CD14-positive monocyte (primary cell): ENCODE measurements around the gene SIX2. TPM values are rescaled to one million over a fixed set of nuclear protein-coding genes. Genes with fewer than 3 reads are reported as not detected.

ENCODE experiments used
- DNase-seq, 3 donors: peaks; one replicate each; pipeline ENCODE4 v3.0.0-alpha.2; 2011 to 2022
- H2AFZ ChIP-seq: 2 replicates; pipeline ENCODE4 v1.6.0; 2012; ENCODE audit warnings: mild to moderate bottlenecking, low read depth, low read length, inconsistent platforms; ENCODE audit not compliant: insufficient read depth, poor library complexity, severe bottlenecking
- H3K27ac ChIP-seq, 2 donors: 1 replicate in 1 of 2; 2 replicates in 1 of 2; pipeline ENCODE4 v1.5.1; 2012 to 2013; ENCODE audit warnings: low read length in 2 of 2, control low read depth in 1 of 2, inconsistent platforms in 1 of 2, low read depth in 1 of 2, mild to moderate bottlenecking in 1 of 2
- H3K27me3 ChIP-seq, 2 donors: one replicate each; pipeline versions ENCODE4 v1.6.0 to v1.6.1; 2011 to 2013; ENCODE audit warnings: low read length in 2 of 2; ENCODE audit not compliant: control insufficient read depth in 2 of 2, insufficient read depth in 2 of 2
- H3K36me3 ChIP-seq, 2 donors: replicated peaks in 1 of 2; 1 replicate in 1 of 2; 2 replicates in 1 of 2; pipeline versions ENCODE4 v1.5.1 to v1.6.1; 2012 to 2013; ENCODE audit warnings: low read length in 2 of 2, control low read depth in 1 of 2, inconsistent platforms in 1 of 2, mild to moderate bottlenecking in 1 of 2; ENCODE audit not compliant: insufficient read depth in 2 of 2, control insufficient read depth in 1 of 2
- H3K4me1 ChIP-seq, 2 donors: 1 replicate in 1 of 2; 2 replicates in 1 of 2; pipeline versions ENCODE4 v1.5.1 to v1.6.1; 2012 to 2013; ENCODE audit warnings: low read length in 2 of 2, control low read depth in 1 of 2, inconsistent platforms in 1 of 2, mild to moderate bottlenecking in 1 of 2, moderate library complexity in 1 of 2; ENCODE audit not compliant: insufficient read depth in 2 of 2, control insufficient read depth in 1 of 2
- H3K4me2 ChIP-seq: replicated peaks from 2 replicates; pipeline ENCODE3; 2012; ENCODE audit warnings: low read length, moderate library complexity, mild to moderate bottlenecking; ENCODE audit not compliant: poor library complexity, severe bottlenecking; ENCODE audit errors: extremely low read depth
- H3K4me3 ChIP-seq, 3 experiments: fragments of 200-600 bp in 1 of 3; sonication (generic) in 1 of 3; replicated peaks in 1 of 3; 1 replicate in 2 of 3; 2 replicates in 1 of 3; pipeline ENCODE4 v1.5.1; 2011 to 2013; ENCODE audit warnings: low read length in 3 of 3, mild to moderate bottlenecking in 3 of 3, control low read depth in 2 of 3, low read depth in 2 of 3, inconsistent platforms in 1 of 3, moderate library complexity in 1 of 3
- H3K79me2 ChIP-seq: 2 replicates; pipeline ENCODE4 v1.6.0; 2012; ENCODE audit warnings: mild to moderate bottlenecking, control low read depth, inconsistent platforms, low read length, moderate library complexity; ENCODE audit not compliant: insufficient read depth
- H3K9ac ChIP-seq: 2 replicates; pipeline ENCODE4 v1.6.0; 2017; ENCODE audit warnings: low read length, mild to moderate bottlenecking; ENCODE audit not compliant: insufficient read depth, poor library complexity, severe bottlenecking
- H3K9me3 ChIP-seq, 2 donors: replicated peaks in 1 of 2; 1 replicate in 1 of 2; 2 replicates in 1 of 2; pipeline versions ENCODE4 v1.5.1 to v1.6.1; 2012 to 2013; ENCODE audit warnings: low read length in 2 of 2, control low read depth in 1 of 2; ENCODE audit not compliant: control insufficient read depth in 1 of 2, insufficient read depth in 1 of 2
- H4K20me1 ChIP-seq: 2 replicates; pipeline ENCODE4 v1.6.0; 2012; ENCODE audit warnings: mild to moderate bottlenecking, low read length, control low read depth, moderate library complexity; ENCODE audit not compliant: insufficient read depth
- H3K27ac Mint-ChIP-seq, 7 donors: one replicate each; pipeline ENCODE4 v1.8.0; 2020; ENCODE audit warnings: mild to moderate bottlenecking in 7 of 7, mixed read lengths in 7 of 7, moderate library complexity in 6 of 7, inconsistent platforms in 2 of 7
- H3K27me3 Mint-ChIP-seq, 3 donors: one replicate each; pipeline ENCODE4 v1.8.0; 2021 to 2022; ENCODE audit warnings: low read depth in 3 of 3, mild to moderate bottlenecking in 3 of 3, mixed read lengths in 3 of 3, moderate library complexity in 3 of 3, inconsistent platforms in 1 of 3
- H3K36me3 Mint-ChIP-seq, 2 donors: one replicate each; pipeline ENCODE4 v1.8.0; 2020; ENCODE audit warnings: mixed read lengths in 2 of 2, inconsistent platforms in 1 of 2, mild to moderate bottlenecking in 1 of 2
- H3K4me1 Mint-ChIP-seq: one replicate; pipeline ENCODE4 v1.8.0; 2020; ENCODE audit warnings: mild to moderate bottlenecking, mixed read lengths
- H3K4me3 Mint-ChIP-seq, 2 donors: one replicate each; pipeline ENCODE4 v1.8.0; 2020; ENCODE audit warnings: mild to moderate bottlenecking in 2 of 2, mixed read lengths in 2 of 2, moderate library complexity in 1 of 2
- H3K9me3 Mint-ChIP-seq, 7 donors: one replicate each; pipeline ENCODE4 v1.8.0; 2020 to 2022; ENCODE audit warnings: mixed read lengths in 7 of 7, mild to moderate bottlenecking in 6 of 7, moderate library complexity in 6 of 7, inconsistent platforms in 2 of 7
- WGBS: methylation state at CpG from one replicate; pipeline ENCODE4 v1.1.5; 2013; ENCODE audit warnings: missing lambda C conversion rate; ENCODE audit not compliant: insufficient coverage; 5-methylcytosine and 5-hydroxymethylcytosine counted together
- intact Hi-C, 2 donors: fragments of 100-400 bp; cut with micrococcal nuclease; formaldehyde crosslinking; loops; one replicate each; pipeline versions ENCODE4 v1.15.0 to v1.15.1; 2023
- polyA plus RNA-seq, 3 donors: library from polyadenylated mRNA; depleted of rRNA in 1 of 3; unstranded in 2 of 3; stranded (reverse) in 1 of 3; fragments of 300-500 nt in 2 of 3; fragments of >200 nt in 1 of 3; fragmentation: Illumina TruSeq in 2 of 3; gene quantifications; 1 replicate in 2 of 3; 2 replicates in 1 of 3; pipeline ENCODE4 v1.2.3, GENCODE V29; 2012 to 2021
- TF ChIP-seq, protein P1 (sequence below): fragments of 200-600 bp; IDR thresholded peaks from one replicate; pipeline ENCODE4 v1.8.0; 2022; ENCODE audit warnings: antibody characterized with exemption, mild to moderate bottlenecking

The SIX2 gene
- polyA plus RNA-seq, 3 donors: not detected

DNA sequence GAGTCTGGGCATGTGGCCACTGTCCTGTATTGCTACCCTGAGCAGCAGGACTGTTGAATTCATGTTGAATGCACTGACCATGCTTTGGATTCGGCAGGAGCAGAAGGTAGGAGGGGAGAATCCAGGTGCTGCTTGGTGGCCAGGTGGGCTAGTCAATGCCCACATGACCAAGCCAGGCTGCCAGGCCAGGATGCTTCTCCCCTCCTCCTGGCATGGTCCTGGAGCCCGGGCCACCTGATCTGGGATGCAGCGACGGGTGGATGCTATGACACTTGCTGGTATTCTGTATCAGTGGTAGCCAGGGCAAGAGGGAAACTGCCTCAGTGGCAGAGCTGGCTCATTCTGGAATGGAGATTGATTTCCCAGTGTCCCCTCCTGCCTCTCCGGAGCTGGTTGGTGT is 14.8 kb upstream of the SIX2 start:
- Mint-ChIP-seq H3K4me3 (peak overlapping the region in 1 of 2 donors; percentile 3), H3K4me1 (peaks cover 3% of the 10 kb centered on the region), H3K27ac (no peak overlapping the region), H3K27me3 (peaks cover 24 to 38% (median 25%) of the 10 kb centered on the region in 3 donors), H3K9me3 (peaks cover 0 to 2% (median 2%) of the 10 kb centered on the region in 7 donors), H3K36me3 (no peaks in the 10 kb centered on the region)
- Histone ChIP-seq H3K4me3 (no peak overlapping the region), H3K4me2 (no peak overlapping the region), H3K27me3 (peaks cover 0 to 10% of the 10 kb centered on the region in 2 donors), H2AFZ (no peak overlapping the region), H3K79me2 (no peaks in the 10 kb centered on the region), H3K9me3 (no peaks in the 10 kb centered on the region), H4K20me1 (no peaks in the 10 kb centered on the region), H3K36me3 (no peaks in the 10 kb centered on the region), H3K9ac (no peak overlapping the region), H3K27ac (no peak overlapping the region), H3K4me1 (no peaks in the 10 kb centered on the region)
- DNase-seq: no peak
- intact Hi-C loops: no loop called here
- TF ChIP-seq, protein P1, sequence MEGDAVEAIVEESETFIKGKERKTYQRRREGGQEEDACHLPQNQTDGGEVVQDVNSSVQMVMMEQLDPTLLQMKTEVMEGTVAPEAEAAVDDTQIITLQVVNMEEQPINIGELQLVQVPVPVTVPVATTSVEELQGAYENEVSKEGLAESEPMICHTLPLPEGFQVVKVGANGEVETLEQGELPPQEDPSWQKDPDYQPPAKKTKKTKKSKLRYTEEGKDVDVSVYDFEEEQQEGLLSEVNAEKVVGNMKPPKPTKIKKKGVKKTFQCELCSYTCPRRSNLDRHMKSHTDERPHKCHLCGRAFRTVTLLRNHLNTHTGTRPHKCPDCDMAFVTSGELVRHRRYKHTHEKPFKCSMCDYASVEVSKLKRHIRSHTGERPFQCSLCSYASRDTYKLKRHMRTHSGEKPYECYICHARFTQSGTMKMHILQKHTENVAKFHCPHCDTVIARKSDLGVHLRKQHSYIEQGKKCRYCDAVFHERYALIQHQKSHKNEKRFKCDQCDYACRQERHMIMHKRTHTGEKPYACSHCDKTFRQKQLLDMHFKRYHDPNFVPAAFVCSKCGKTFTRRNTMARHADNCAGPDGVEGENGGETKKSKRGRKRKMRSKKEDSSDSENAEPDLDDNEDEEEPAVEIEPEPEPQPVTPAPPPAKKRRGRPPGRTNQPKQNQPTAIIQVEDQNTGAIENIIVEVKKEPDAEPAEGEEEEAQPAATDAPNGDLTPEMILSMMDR: no peak
- WGBS: 75% methylated on average over 2 of the region's 5 CpGs

DNA sequence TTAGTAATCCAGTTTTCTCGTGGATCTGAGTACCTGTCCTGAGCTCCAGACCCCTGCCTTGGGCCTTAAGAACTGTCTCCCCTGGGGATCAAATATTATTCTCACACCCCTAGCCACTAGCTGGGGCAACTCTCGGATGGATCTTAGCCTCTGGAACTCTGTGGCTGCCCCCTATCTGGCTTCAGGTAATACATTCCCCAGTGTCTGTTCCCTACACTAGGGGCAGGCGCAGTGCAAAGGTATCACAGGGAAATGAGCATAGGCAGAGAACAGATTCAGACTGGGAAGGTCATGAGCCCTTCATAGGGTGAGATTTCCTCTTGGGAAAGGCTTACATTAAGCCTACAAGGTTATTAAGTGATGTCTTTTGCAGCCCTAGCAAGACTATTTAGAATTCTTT is 11.2 kb upstream of the SIX2 start:
- WGBS: 83% methylated on average over 3 of the region's 3 CpGs
- intact Hi-C loops: no loop called here
- no peaks in the 10 kb centered on the region for H3K36me3 Mint-ChIP-seq
- no peaks in the 10 kb centered on the region for H4K20me1 ChIP-seq
- H3K36me3 ChIP-seq: no peaks in the 10 kb centered on the region
- no peaks in the 10 kb centered on the region for H3K4me1 ChIP-seq
- H3K4me2 ChIP-seq: no peak overlapping the region
- H3K27me3 Mint-ChIP-seq: peaks cover 39 to 62% (median 49%) of the 10 kb centered on the region in 3 donors
- TF ChIP-seq, protein P1: no peak
- H3K9me3 Mint-ChIP-seq: peaks cover 0 to 4% (median 2%) of the 10 kb centered on the region in 7 donors
- no peak overlapping the region for H3K27ac ChIP-seq
- H3K27ac Mint-ChIP-seq: no peak overlapping the region
- H3K4me3 ChIP-seq: no peak overlapping the region
- no peaks in the 10 kb centered on the region for H3K79me2 ChIP-seq
- peaks cover 0 to 9% of the 10 kb centered on the region in 2 donors for H3K9me3 ChIP-seq
- H2AFZ ChIP-seq: no peak overlapping the region
- H3K4me1 Mint-ChIP-seq: peaks cover 3% of the 10 kb centered on the region
- no peak for DNase-seq
- H3K9ac ChIP-seq: no peak overlapping the region
- peaks cover 28 to 37% of the 10 kb centered on the region in 2 donors for H3K27me3 ChIP-seq
- no peak overlapping the region for H3K4me3 Mint-ChIP-seq
